Brain microvascular endothelial cell (primary cell): ENCODE results near the gene ABCC3.
"Not testable (repeated sequence)": the region's sequence is repeated elsewhere in the genome, so short reads cannot be mapped to it uniquely, and the experiment has no call there.

Experiments
- DNase-seq: peaks from one replicate; pipeline ENCODE4 v3.0.0-alpha.2; 2020
- H3K27ac ChIP-seq: fragments of 250-450 bp; sonication (Bioruptor Pico); 2 replicates; pipeline ENCODE4 v1.5.1; 2020; ENCODE audit warnings: mild to moderate bottlenecking, moderate library complexity
- H3K27me3 ChIP-seq: fragments of 250-450 bp; sonication (Bioruptor Pico); replicated peaks from 2 replicates; pipeline ENCODE4 v1.5.1; 2020; ENCODE audit warnings: mild to moderate bottlenecking
- H3K36me3 ChIP-seq: fragments of 250-450 bp; sonication (Bioruptor Pico); replicated peaks from 2 replicates; pipeline ENCODE4 v1.5.1; 2020; ENCODE audit warnings: mild to moderate bottlenecking
- H3K4me3 ChIP-seq: 2 replicates; pipeline ENCODE4 v1.5.1; 2011; ENCODE audit warnings: low read depth, mild to moderate bottlenecking, control low read depth, low read length, moderate library complexity
- in situ Hi-C: cut with HindIII; loops from 2 replicates; pipeline ENCODE4 v1.10.0; 2017; ENCODE audit warnings: low sequenced_read_pairs, low pct_ligation_motif_present
- TF ChIP-seq, protein P1 (sequence below): IDR thresholded peaks from 2 replicates; pipeline ENCODE4 v1.5.1; 2011; ENCODE audit warnings: low read depth, mild to moderate bottlenecking, moderate library complexity, low read length, control low read depth, inconsistent platforms; ENCODE audit errors: missing control alignments

The ABCC3 gene

DNA sequence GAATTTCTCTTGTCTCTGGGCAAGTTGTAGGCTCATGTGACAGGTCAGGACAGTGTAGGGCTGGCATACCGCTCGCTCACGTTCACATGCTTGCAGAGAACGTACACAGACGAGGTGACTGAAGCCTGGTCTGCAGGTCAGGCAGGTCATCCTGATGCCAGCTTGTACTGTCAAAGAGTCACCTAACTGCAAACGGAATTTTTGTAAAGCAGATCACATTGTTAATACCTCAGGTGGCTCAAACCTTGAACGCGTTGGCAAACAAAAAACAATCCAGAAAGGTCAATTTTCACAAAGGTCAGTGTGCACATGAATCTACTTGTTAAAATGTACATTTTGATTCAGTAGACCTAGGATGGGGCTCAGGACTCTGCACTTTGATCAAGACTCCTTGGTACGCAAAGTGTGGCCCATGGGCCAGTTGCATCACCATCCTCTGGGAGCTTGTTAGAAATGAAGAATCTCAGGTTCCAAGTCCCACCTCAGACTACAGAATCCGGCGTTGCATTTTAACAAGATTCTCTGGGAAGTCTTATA, 44.4 kb downstream of the ABCC3 start:
- H3K36me3 ChIP-seq: no peaks in the 10 kb centered on the region
- no peak overlapping the region for H3K27ac ChIP-seq
- no peak for DNase-seq
- no peak overlapping the region for H3K4me3 ChIP-seq
- in situ Hi-C loops: loop anchor here (25.0 kb wide), 1 partner anchor 117 kb away; the partner anchor contains the start of gene CACNA1G
- TF ChIP-seq, protein P1, sequence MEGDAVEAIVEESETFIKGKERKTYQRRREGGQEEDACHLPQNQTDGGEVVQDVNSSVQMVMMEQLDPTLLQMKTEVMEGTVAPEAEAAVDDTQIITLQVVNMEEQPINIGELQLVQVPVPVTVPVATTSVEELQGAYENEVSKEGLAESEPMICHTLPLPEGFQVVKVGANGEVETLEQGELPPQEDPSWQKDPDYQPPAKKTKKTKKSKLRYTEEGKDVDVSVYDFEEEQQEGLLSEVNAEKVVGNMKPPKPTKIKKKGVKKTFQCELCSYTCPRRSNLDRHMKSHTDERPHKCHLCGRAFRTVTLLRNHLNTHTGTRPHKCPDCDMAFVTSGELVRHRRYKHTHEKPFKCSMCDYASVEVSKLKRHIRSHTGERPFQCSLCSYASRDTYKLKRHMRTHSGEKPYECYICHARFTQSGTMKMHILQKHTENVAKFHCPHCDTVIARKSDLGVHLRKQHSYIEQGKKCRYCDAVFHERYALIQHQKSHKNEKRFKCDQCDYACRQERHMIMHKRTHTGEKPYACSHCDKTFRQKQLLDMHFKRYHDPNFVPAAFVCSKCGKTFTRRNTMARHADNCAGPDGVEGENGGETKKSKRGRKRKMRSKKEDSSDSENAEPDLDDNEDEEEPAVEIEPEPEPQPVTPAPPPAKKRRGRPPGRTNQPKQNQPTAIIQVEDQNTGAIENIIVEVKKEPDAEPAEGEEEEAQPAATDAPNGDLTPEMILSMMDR: no peak
- H3K27me3 ChIP-seq: no peaks in the 10 kb centered on the region

DNA sequence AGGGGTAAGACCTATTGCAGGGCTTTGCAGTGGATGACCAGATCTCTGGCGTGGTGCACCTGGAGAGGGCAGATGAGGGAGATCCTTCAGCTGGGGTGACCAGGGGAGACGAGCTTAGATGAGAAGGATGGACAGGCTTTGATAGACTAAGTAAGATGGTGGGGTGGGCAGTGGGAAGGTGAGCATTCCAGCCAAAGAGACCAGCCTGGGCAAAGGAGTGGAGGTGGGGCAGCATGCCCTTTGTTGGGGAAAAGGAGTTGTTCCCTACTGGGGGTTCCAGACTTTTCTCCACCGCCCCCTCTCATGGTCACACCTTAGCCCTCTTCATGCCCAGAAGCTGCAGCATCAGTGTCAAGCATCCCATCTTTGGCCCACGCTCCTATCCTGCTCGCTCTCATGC, 45.4 kb downstream of the ABCC3 start:
- Histone ChIP-seq H3K4me3 (no peak overlapping the region), H3K27me3 (no peaks in the 10 kb centered on the region), H3K27ac (no peak overlapping the region), H3K36me3 (no peaks in the 10 kb centered on the region)
- no peak for DNase-seq
- in situ Hi-C loops: loop anchor here (25.0 kb wide), 1 partner anchor 118 kb away; the partner anchor contains the start of gene CACNA1G
- TF ChIP-seq, protein P1: no peak

DNA sequence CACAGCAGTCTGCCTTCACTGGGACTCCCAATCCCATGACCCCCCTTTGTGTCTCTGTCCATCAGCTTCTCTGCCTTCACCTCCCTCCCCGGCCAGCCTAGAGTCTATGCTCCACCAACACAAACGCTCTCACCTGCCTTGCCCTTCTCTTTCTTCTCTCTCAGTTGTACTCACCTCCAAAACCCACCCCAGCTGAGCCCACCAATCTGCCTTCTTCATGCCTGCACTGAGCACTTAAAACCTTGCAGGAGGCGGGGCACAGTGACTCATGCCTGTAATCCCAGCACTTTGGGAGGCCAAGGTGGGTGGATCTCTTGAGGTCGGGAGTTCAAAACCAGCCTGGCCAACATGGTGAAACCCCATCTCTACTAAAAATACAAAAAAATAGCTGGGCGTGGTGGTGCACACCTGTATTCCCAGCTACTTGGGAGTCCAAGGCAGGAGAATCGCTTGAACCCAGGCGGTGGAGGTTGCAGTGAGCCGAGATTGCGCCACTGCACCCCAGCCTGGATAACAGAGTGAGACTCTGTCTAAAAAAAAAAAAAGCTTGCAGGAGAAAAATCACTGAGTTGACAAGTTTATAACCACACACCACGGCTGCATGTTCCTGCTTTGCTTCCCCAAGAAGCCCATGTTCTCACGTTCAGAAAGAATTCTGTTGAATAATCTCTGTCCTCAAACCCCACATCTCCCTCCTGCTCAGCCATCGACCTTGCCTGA, 46.0 kb downstream of the ABCC3 start:
- DNase-seq, H3K36me3 ChIP-seq, H3K4me3 ChIP-seq, H3K27me3 ChIP-seq, H3K27ac ChIP-seq: not testable (repeated sequence)
- in situ Hi-C loops: loop anchor here (25.0 kb wide), 1 partner anchor 118 kb away; the partner anchor contains the start of gene CACNA1G

DNA sequence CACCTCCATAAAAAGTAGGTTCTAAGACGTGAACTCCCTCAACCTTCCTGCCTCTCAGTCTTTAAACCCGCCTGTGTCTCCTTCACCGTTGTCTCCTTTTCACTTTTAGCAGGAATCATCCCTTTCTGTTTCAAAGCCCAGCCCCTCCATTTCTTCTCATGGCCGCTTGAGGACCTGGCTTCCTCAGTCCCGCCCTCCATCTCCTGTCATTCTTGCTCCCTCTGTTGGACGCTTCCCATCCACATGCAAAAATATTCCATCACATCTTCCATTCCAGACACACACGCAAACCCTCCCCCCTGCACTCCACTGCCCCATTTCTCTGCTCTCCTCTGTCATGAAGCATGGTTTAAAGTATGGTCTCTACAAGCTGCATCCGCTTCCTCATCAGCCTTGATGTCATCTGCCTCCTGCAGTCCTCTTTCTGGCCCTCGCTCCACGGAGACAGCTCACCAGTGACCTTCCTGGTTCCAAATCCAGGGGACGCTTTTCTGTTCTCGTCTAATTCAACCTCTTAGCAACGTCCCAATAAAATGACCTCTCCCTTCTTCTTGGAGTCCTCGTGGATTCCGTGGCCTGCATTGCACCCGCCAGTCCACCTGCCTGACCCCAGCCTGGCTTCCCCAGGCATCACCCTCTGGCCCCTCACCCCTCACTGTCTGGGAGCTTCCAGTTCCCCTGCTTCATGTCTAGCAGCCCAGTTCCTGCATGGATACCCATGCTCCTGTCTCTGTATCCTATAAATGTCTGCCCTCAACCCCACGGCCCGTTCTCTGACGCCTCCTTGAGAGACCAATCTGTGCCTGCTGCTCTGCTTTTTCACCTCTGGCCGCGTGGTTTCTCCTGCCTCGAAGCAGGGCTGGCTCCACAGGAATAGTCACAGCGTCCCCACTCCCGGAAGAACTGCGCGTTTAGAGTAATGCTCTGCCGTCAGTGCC, 46.9 kb downstream of the ABCC3 start:
- in situ Hi-C loops: loop anchor here (25.0 kb wide), 1 partner anchor 119 kb away; the partner anchor contains the start of gene CACNA1G
- TF ChIP-seq, protein P1: peak; percentile 85

DNA sequence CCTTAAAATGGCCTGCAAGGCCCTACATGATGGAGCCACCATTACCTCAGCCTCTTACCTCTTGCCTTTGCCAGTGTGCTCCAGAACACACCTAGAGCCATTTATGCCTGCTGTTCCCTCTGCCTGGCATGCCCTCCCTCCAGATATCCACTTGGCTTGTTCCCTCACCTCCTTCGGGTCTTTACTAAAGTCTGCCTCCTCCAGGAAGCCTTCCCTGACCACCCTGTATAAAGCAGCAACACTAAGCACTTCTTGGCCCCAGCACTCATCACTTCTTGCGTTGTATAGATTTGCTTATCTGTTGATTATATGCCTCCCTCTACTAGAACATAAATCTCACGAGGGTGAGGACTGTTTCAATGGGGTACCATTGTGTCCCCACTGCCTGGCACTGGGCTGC, 47.8 kb downstream of the ABCC3 start:
- in situ Hi-C loops: loop anchor here (25.0 kb wide), 1 partner anchor 120 kb away; the partner anchor contains the start of gene CACNA1G
- H3K4me3 ChIP-seq: no peak overlapping the region
- DNase-seq: no peak
- H3K27me3 ChIP-seq: no peaks in the 10 kb centered on the region
- TF ChIP-seq, protein P1: no peak
- H3K36me3 ChIP-seq: no peaks in the 10 kb centered on the region
- H3K27ac ChIP-seq: no peak overlapping the region

More for the DNA sequence above, 46.9 kb downstream of the ABCC3 start:
- no peak overlapping the region for H3K4me3 ChIP-seq
- no peak overlapping the region for H3K27ac ChIP-seq
- H3K27me3 ChIP-seq: no peaks in the 10 kb centered on the region
- peak; percentile 74 for DNase-seq
- no peaks in the 10 kb centered on the region for H3K36me3 ChIP-seq
